GM18507 (cell line): ENCODE results near the gene PCA3.

Source experiments
- DNase-seq: peaks from one replicate; pipeline ENCODE4 v3.0.0; 2011; ENCODE audit warnings: low read depth; ENCODE audit not compliant: insufficient read length; ENCODE audit errors: extremely low spot score
- FAIRE-seq: peaks from 2 replicates; lab custom pipeline; 2011; peaks lifted over from hg19 to GRCh38; lab: Jason Lieb, UNC

PCA3 gene

GRCh38 chr9:76751001-76751400 is 13.2 kb upstream of the PCA3 start:
- DNase-seq: no peak

GRCh38 chr9:76756268-76756640 is 8.0 kb upstream of the PCA3 start:
- no peak for FAIRE-seq

More at GRCh38 chr9:76751001-76751400, 13.2 kb upstream of the PCA3 start:
- no peak for FAIRE-seq

GRCh38 chr9:76756941-76757673 is 7.1 kb upstream of the PCA3 start:
- no peak for FAIRE-seq
- DNase-seq: no peak

More at GRCh38 chr9:76756268-76756640, 8.0 kb upstream of the PCA3 start:
- no peak for DNase-seq

- DNase-seq (no peak), FAIRE-seq (no peak)
These were observed 5.8 kb upstream of the PCA3 start for GRCh38 chr9:76758476-76758875.

- no peak for DNase-seq
These were observed 4.5 kb upstream of the PCA3 start for GRCh38 chr9:76759732-76760131.

GRCh38 chr9:76761448-76761847 is 2.8 kb upstream of the PCA3 start:
- FAIRE-seq: no peak
- no peak for DNase-seq

More at GRCh38 chr9:76759732-76760131, 4.5 kb upstream of the PCA3 start:
- no peak for FAIRE-seq

- DNase-seq (no peak), FAIRE-seq (no peak)
These were observed 1.9 kb downstream of the PCA3 start for GRCh38 chr9:76766126-76766525.

GRCh38 chr9:76772686-76773445 is 8.6 kb downstream of the PCA3 start:
- DNase-seq (no peak), FAIRE-seq (no peak)

- FAIRE-seq (no peak), DNase-seq (no peak)
These were observed 20.6 kb downstream of the PCA3 start for GRCh38 chr9:76784881-76785280.

GRCh38 chr9:76785501-76785900 is 21.3 kb downstream of the PCA3 start:
- DNase-seq: no peak
- FAIRE-seq: no peak

- no peak for DNase-seq
- no peak for FAIRE-seq
These were observed 23.4 kb downstream of the PCA3 start for GRCh38 chr9:76787677-76788076.

GRCh38 chr9:76789840-76790239 is 25.6 kb downstream of the PCA3 start:
- no peak for FAIRE-seq

GRCh38 chr9:76793784-76794431 is 29.7 kb downstream of the PCA3 start:
- no peak for DNase-seq
- no peak for FAIRE-seq

More at GRCh38 chr9:76789840-76790239, 25.6 kb downstream of the PCA3 start:
- no peak for DNase-seq

GRCh38 chr9:76796296-76796695 is 32.1 kb downstream of the PCA3 start:
- no peak for DNase-seq

GRCh38 chr9:76798527-76798926 is 34.3 kb downstream of the PCA3 start:
- DNase-seq: no peak
- FAIRE-seq: no peak

More at GRCh38 chr9:76796296-76796695, 32.1 kb downstream of the PCA3 start:
- no peak for FAIRE-seq

- FAIRE-seq: no peak
- no peak for DNase-seq
These were observed 35.2 kb downstream of the PCA3 start for GRCh38 chr9:76799473-76799872.

- DNase-seq (no peak), FAIRE-seq (no peak)
These were observed 36.7 kb downstream of the PCA3 start for GRCh38 chr9:76800901-76801300.

- DNase-seq: no peak
- no peak for FAIRE-seq
These were observed 38.8 kb downstream of the PCA3 start for GRCh38 chr9:76803083-76803482.

GRCh38 chr9:76803762-76804161 is 39.5 kb downstream of the PCA3 start:
- DNase-seq: no peak
- FAIRE-seq: no peak

- DNase-seq: no peak
These were observed 44.4 kb downstream of the PCA3 start for GRCh38 chr9:76808636-76809035.

More at GRCh38 chr9:76808636-76809035, 44.4 kb downstream of the PCA3 start:
- no peak for FAIRE-seq
